ENCODE results near the gene SDK2.

- TF ChIP-seq, protein P1, sequence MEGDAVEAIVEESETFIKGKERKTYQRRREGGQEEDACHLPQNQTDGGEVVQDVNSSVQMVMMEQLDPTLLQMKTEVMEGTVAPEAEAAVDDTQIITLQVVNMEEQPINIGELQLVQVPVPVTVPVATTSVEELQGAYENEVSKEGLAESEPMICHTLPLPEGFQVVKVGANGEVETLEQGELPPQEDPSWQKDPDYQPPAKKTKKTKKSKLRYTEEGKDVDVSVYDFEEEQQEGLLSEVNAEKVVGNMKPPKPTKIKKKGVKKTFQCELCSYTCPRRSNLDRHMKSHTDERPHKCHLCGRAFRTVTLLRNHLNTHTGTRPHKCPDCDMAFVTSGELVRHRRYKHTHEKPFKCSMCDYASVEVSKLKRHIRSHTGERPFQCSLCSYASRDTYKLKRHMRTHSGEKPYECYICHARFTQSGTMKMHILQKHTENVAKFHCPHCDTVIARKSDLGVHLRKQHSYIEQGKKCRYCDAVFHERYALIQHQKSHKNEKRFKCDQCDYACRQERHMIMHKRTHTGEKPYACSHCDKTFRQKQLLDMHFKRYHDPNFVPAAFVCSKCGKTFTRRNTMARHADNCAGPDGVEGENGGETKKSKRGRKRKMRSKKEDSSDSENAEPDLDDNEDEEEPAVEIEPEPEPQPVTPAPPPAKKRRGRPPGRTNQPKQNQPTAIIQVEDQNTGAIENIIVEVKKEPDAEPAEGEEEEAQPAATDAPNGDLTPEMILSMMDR (IDR thresholded peaks at IDR 0.05), result no peak
- TF ChIP-seq POLR2A (IDR thresholded peaks at IDR 0.05), result no peak
Observed at GRCh38 chr17:73319766-73320165, 324.5 kb downstream of the SDK2 start.

Measured in thyroid gland (tissue), 4 donors.